Measurements from ENCODE around the gene CDKN2B.

Gene CDKN2B

GRCh38 chr9:22033012-22033630 lies 24.0 kb upstream of the CDKN2B start:
- Histone ChIP-seq H3K27me3 (replicated peaks; ENCODE audit: insufficient read depth, low read length) (no peaks in the 10 kb centered on the region), H3F3A (ENCODE audit: insufficient read depth, low read length) (peaks cover 9% of the 10 kb centered on the region; the same call in 1 of the 2 replicates), H3K36me3 (replicated peaks; ENCODE audit: insufficient read depth, low read length) (no peaks in the 10 kb centered on the region), H3K4me2 (ENCODE audit: low read depth, low read length) (peak overlapping the region; percentile 43; the same call in 1 of the 2 replicates), H3K9me2 (replicated peaks; ENCODE audit: insufficient read depth, low read length) (no peaks in the 10 kb centered on the region), H3K9me3 (replicated peaks; ENCODE audit: insufficient read depth, low read length) (no peaks in the 10 kb centered on the region), H3K27ac (ENCODE audit: low read length) (peak overlapping the region; percentile 29; the same call in 1 of the 2 replicates), H2AFZ (ENCODE audit: low read length) (no peak overlapping the region), H3K79me2 (ENCODE audit: low read length) (no peaks in the 10 kb centered on the region), H3K9ac (ENCODE audit: low read length) (no peak overlapping the region), H3K4me1 (ENCODE audit: low read length) (peaks cover 39% of the 10 kb centered on the region), H4K20me1 (ENCODE audit: insufficient read depth, low read length) (no peaks in the 10 kb centered on the region), H3K4me3 (ENCODE audit: low read length) (no peak overlapping the region)
- DNase-seq = peak; percentile 52
- no peak for TF ChIP-seq EZH2 (optimal IDR thresholded peaks at IDR 0.05; ENCODE audit: low read depth, low read length)
- TF ChIP-seq CTCF (IDR thresholded peaks at IDR 0.05; ENCODE audit: low read length) = no peak
- TF ChIP-seq EZH2phosphoT487 (IDR thresholded peaks at IDR 0.05; ENCODE audit: low read length) = no peak

GRCh38 chr9:22031655-22032411 lies 22.7 kb upstream of the CDKN2B start:
- Histone ChIP-seq H2AFZ (ENCODE audit: low read length) (no peak overlapping the region), H3K9me3 (replicated peaks; ENCODE audit: insufficient read depth, low read length) (no peaks in the 10 kb centered on the region), H3K27me3 (replicated peaks; ENCODE audit: insufficient read depth, low read length) (no peaks in the 10 kb centered on the region), H3K4me2 (ENCODE audit: low read depth, low read length) (no peak overlapping the region), H3K27ac (ENCODE audit: low read length) (no peak overlapping the region), H3K9me2 (replicated peaks; ENCODE audit: insufficient read depth, low read length) (no peaks in the 10 kb centered on the region), H3F3A (ENCODE audit: insufficient read depth, low read length) (peaks cover 9% of the 10 kb centered on the region; the same call in 1 of the 2 replicates), H3K9ac (ENCODE audit: low read length) (no peak overlapping the region), H3K79me2 (ENCODE audit: low read length) (no peaks in the 10 kb centered on the region), H3K4me1 (ENCODE audit: low read length) (peaks cover 34% of the 10 kb centered on the region), H3K36me3 (replicated peaks; ENCODE audit: insufficient read depth, low read length) (no peaks in the 10 kb centered on the region), H4K20me1 (ENCODE audit: insufficient read depth, low read length) (no peaks in the 10 kb centered on the region), H3K4me3 (ENCODE audit: low read length) (no peak overlapping the region)
- no peak for DNase-seq
- TF ChIP-seq EZH2phosphoT487 (IDR thresholded peaks at IDR 0.05; ENCODE audit: low read length) (no peak), CTCF (IDR thresholded peaks at IDR 0.05; ENCODE audit: low read length) (no peak), EZH2 (optimal IDR thresholded peaks at IDR 0.05; ENCODE audit: low read depth, low read length) (no peak)

GRCh38 chr9:22030101-22030598 lies 21.0 kb upstream of the CDKN2B start:
- Histone ChIP-seq H3K9me2 (replicated peaks; ENCODE audit: insufficient read depth, low read length) (no peaks in the 10 kb centered on the region), H3K27me3 (replicated peaks; ENCODE audit: insufficient read depth, low read length) (no peaks in the 10 kb centered on the region), H3K36me3 (replicated peaks; ENCODE audit: insufficient read depth, low read length) (no peaks in the 10 kb centered on the region), H3K4me2 (ENCODE audit: low read depth, low read length) (no peak overlapping the region), H3K4me3 (ENCODE audit: low read length) (no peak overlapping the region), H3K9ac (ENCODE audit: low read length) (no peak overlapping the region), H3K4me1 (ENCODE audit: low read length) (peaks cover 20% of the 10 kb centered on the region), H3F3A (ENCODE audit: insufficient read depth, low read length) (0 out of 2 replicates have a peak, but pooled peaks cover 3% of the 10 kb centered on the region), H3K79me2 (ENCODE audit: low read length) (no peaks in the 10 kb centered on the region), H3K27ac (ENCODE audit: low read length) (no peak overlapping the region), H2AFZ (ENCODE audit: low read length) (no peak overlapping the region), H3K9me3 (replicated peaks; ENCODE audit: insufficient read depth, low read length) (no peaks in the 10 kb centered on the region), H4K20me1 (ENCODE audit: insufficient read depth, low read length) (no peaks in the 10 kb centered on the region)
- no peak for DNase-seq
- no peak for TF ChIP-seq EZH2 (optimal IDR thresholded peaks at IDR 0.05; ENCODE audit: low read depth, low read length)
- TF ChIP-seq CTCF (IDR thresholded peaks at IDR 0.05; ENCODE audit: low read length) = no peak
- TF ChIP-seq EZH2phosphoT487 (IDR thresholded peaks at IDR 0.05; ENCODE audit: low read length) = no peak

Data from MM.1S (cell line).